GM12891 (cell line): Measurements from ENCODE around the gene SNAP25.

Experiments used
- PAX5 ChIP-seq: IDR thresholded peaks from 2 replicates; pipeline ENCODE4 v1.6.1; 2011; ENCODE audit warnings: low read length, moderate library complexity, mild to moderate bottlenecking; ENCODE audit not compliant: insufficient read depth, severe bottlenecking
- POLR2A ChIP-seq: IDR thresholded peaks from 2 replicates; pipeline ENCODE4 v1.6.1; 2011; ENCODE audit warnings: low read depth, low read length, control low read depth
- POLR2AphosphoS5 ChIP-seq: IDR thresholded peaks from 2 replicates; pipeline ENCODE4 v1.6.1; 2011; ENCODE audit warnings: low read depth, low read length, control low read depth
- POU2F2 ChIP-seq: IDR thresholded peaks from 2 replicates; pipeline ENCODE4 v1.6.1; 2011; ENCODE audit warnings: low read depth, mild to moderate bottlenecking, control low read depth, low read length, moderate library complexity
- SPI1 ChIP-seq: IDR thresholded peaks from 2 replicates; pipeline ENCODE4 v1.6.1; 2011; ENCODE audit warnings: low read depth, low read length, control low read depth
- TAF1 ChIP-seq: IDR thresholded peaks from 2 replicates; pipeline ENCODE4 v1.6.1; 2011; ENCODE audit warnings: low read depth, low read length, control low read depth

- TF ChIP-seq POLR2A (no peak), POLR2AphosphoS5 (no peak), TAF1 (no peak), SPI1 (no peak), PAX5 (no peak), POU2F2 (no peak)
Measured at GRCh38 chr20:10342152-10342551, 123.5 kb downstream of the SNAP25 start.
